HG02759 (cell line): ENCODE results near the gene TMEM54.

Source experiments
- ATAC-seq: cut with Tn5 transposase; IDR thresholded peaks from one replicate; pipeline ENCODE4 v1.9.1; 2021; ENCODE audit warnings: mild to moderate bottlenecking, moderate library complexity; ENCODE audit not compliant: unreplicated experiment

TMEM54 gene

DNA sequence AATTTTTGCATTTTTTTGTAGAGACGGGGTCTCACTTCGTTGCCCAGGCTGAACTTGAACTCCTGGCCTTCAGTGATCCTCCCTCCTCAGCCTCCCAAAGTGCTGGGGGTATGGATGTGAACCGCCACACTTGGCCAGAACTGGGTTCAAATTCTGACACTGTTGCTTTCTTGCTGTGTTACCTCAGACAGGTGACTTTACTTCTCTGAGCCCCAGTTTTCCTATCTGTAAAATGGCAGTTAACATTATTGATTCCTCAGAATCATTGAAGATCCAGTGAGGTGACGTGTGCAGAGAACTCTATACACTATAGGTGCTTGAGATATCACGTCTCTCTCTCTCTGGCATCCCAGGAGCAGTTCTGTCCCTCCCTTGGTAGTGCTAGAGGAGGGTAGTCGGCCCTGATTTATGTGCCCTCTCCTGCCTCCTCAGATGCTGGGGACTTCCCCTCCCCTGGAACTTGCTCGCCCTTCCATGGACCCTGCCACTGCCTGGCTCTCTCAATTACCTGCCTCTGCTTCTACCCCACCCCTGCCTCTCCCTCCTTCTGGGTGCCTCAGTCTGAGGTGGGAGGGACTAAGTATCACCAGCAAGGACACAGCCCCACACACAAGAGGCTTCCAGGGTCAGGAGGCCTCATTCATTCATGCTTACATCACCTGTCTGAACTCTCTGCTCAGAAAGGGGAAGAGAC lies 17.7 kb downstream of the TMEM54 start:
- no peak for ATAC-seq

- ATAC-seq = no peak
These were observed 19.0 kb downstream of the TMEM54 start for GRCh38 chr1:32881871-32882850.

- ATAC-seq = no peak
These were observed 19.9 kb downstream of the TMEM54 start for GRCh38 chr1:32881291-32881690.

DNA sequence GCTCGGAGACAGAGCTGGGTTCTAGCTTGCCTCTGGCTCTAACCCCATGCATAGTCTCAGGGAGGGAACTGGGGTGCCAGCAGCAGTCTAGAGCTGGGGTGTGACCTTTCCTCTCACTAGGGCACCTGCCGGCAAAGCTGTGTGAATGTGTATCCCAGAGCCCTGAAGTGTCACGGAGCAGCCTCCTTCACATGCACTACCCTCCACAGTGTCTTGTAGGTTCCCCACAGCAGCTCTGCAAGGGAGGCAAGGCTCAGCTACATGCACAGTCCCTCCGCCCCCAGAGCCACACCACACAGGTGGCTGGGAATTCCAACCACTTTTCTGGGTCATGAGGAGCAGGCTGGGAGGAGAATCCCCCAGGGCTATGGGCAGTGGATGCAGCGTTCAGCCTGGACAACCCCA lies 22.6 kb downstream of the TMEM54 start:
- ATAC-seq = no peak

DNA sequence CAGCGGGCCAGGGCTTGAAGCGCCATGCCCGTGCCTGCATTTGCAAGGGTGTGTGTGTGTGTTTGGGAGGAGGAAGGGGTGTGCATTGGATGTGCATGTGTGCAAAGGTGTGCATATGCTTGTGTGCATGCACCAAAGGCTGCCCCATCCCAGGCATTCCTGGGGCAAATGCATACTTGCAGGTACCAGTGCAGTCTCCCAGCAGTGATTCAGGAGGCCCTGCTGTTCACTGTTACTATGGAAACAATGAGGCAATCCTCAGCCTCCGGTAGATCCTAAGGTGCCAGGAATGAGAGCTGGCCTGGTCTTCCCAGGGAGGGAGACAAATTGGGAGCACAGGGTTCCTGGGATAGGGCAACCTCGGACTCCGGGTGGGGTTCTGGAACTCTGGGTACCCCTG lies 23.0 kb downstream of the TMEM54 start:
- ATAC-seq = no peak

DNA sequence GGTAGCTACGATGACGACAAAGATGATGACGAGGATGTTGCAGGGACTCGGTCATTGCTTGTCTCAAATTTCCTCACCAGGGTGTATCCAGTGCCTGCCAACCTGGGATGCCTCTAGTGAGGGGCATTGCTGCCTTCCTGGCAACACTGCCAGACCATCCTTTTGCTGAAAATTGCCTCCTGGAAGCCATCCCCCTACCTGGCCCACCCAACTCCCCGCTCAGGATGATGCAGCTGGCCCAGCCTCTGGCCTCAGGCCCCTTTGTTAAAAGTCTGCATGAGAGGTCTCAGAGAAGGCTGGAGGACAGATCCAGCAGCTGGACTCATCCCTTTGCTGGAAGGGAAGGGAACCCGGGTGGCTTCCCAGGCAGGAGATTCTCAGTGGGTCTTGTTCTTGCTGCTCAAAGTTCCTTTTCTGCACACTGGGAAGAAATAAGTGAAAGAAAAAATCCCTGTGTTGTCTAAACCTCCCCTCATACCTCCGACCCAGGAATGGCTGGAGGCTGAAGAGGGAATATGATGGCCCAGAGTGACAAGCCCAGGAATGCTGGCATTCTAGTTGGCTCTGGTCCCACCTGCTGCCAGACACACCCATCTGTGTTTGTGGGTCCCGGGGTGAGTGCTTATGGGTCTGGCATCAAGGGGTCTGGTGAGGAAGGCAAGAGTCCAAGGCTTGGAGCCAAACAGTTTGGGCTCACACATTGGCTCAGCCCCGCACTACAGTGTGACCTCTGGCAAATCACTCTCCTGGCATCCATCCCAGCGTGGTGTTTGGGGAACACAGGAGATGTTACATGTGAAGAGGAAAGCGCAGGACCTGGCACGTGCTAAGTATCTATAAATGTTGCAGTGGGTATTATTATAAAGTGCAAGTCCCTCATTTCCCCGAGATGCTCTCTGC lies 23.7 kb downstream of the TMEM54 start:
- no peak for ATAC-seq

DNA sequence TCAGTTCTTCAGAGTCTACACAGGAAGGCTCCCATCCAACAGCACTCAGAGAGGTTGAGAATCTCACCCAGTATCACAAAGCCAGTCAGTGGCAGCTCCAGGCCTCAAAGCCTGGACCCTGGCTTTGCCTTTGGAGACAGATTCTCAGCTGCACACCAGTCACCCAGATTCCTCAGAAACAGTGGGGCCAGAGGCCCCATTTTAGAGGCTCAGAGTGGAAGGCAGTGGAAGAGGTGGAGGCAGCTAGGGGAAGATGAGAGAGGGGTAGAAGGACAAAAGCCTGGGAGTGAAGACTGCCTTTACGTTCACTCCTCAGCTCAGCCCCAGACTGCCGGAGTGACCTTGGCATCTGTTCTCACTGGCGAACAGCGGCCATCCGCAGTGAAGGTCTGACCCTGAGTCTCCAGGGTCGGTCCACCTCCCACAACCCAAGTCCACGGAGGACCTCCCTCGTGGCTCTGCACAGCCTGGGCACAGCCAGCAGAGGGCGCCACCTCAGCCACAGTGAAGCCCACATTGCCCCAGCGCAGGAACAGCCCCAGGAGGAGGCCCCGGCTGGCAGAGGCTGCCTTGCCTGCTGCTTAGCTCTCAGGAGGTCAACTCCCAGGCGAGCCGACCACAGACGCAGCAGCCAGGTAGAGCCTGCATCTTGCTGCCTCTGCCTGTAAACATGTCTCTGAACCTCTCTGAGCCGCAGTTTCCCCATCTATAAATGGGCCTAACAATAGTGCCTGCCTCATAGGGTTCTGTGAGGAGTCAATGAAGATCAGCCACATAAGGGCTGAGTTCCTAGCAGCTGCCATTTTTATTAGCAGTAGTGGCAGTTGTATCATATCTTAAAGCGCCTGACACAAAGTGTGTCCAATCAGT lies 24.6 kb downstream of the TMEM54 start:
- ATAC-seq = peak; percentile 39

- no peak for ATAC-seq
These were observed 26.1 kb downstream of the TMEM54 start for GRCh38 chr1:32874860-32875752.

GRCh38 chr1:32873484-32873883 lies 27.7 kb downstream of the TMEM54 start:
- no peak for ATAC-seq

DNA sequence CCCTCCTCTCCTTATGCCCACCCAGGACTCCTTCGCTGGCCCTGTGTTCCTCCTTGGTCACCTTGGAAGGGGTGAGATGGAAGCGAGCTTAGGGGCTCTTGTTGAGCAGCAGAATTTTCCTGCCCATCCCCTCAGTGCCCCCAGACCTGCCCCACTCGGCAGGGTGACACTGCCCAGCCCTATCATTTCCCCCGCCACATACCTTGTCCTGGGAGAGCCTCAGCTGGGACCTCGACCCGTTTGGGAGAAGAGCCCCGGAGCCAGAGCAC lies 29.1 kb downstream of the TMEM54 start:
- ATAC-seq = no peak

- no peak for ATAC-seq
These were observed 29.6 kb downstream of the TMEM54 start for GRCh38 chr1:32871364-32872191.

DNA sequence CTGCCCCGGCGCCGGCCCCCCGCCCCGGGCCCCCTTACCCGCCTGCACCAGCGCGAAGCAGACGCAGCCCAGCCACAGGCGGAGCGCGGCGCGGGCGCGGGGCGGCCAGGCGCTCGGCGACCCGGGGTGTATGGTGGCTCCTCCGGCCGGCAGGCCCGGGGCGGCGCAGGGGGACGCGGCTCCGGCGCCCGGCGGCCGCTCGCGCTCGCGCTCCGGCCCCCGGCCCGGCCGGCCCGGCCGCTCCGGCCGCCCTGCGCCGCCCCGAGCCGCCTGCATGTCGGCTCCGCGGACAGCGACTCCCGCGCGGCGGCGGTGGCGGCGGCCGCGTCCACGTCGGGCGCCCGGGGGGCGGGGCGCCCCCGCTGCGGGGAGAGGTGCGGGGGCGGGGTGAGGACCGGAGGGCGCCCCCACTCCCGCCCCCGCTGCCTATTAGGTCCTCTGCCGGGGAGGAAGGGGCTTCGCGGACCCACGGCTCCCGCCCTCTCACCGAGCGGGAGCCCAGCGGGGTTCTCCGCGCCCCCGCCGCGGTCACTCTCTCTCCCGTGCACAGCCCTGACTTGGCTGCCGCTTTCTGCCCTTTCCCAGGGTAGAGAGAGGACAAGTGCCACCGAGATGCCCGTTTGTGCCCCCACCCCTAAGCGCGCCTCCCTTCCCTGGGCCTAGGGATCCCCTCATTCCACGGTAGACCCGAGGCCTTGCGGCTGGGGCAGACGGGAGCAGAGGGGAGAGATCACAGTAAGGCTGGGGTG lies 30.4 kb downstream of the TMEM54 start, which contains the start of gene FNDC5:
TSS of gene FNDC5 (minus strand) at position 298 of the 749 bp plus-strand sequence.
- no peak for ATAC-seq

- no peak for ATAC-seq
These were observed 31.1 kb downstream of the TMEM54 start for GRCh38 chr1:32869923-32870614.

- no peak for ATAC-seq
These were observed 32.3 kb downstream of the TMEM54 start for GRCh38 chr1:32868806-32869455.

- no peak for ATAC-seq
These were observed 33.1 kb downstream of the TMEM54 start for GRCh38 chr1:32868085-32868484.

- no peak for ATAC-seq
These were observed 33.5 kb downstream of the TMEM54 start for GRCh38 chr1:32867671-32868070.

- no peak for ATAC-seq
These were observed 34.0 kb downstream of the TMEM54 start for GRCh38 chr1:32867151-32867550.
